K562 (cell line): ENCODE results near the gene ILK. TPM values are rescaled to one million over a fixed set of nuclear protein-coding genes. Genes with fewer than 3 reads are reported as not detected.

ENCODE experiments used
- BRD9 ChIP-seq: fragments of 450-650 bp; IDR thresholded peaks from 2 replicates; pipeline ENCODE4 v1.6.1; 2018; ENCODE audit warnings: low read depth; ENCODE audit not compliant: partially characterized antibody
- ETV5 ChIP-seq: sonication (generic); formaldehyde crosslinking; IDR thresholded peaks from 2 replicates; pipeline ENCODE4 v1.4.0; 2020; ENCODE audit warnings: low read depth, mild to moderate bottlenecking, missing genetic modification reagents
- MYNN ChIP-seq, 2 experiments: sonication (generic); formaldehyde crosslinking in 1 of 2; IDR thresholded peaks; 2 replicates each; pipeline versions ENCODE4 v1.5.0 to v1.6.1; 2016 to 2020; ENCODE audit warnings: antibody characterized with exemption in 1 of 2, missing genetic modification reagents in 1 of 2
- SMARCA4 ChIP-seq: fragments of 450-650 bp; IDR thresholded peaks from 2 replicates; pipeline ENCODE4 v1.6.1; 2016
- SNIP1 ChIP-seq: fragments of 450-650 bp; IDR thresholded peaks from 2 replicates; pipeline ENCODE4 v1.7.1; 2017; ENCODE audit warnings: low read depth, mild to moderate bottlenecking
- SP1 ChIP-seq: sonication (generic); formaldehyde crosslinking; IDR thresholded peaks from 2 replicates; pipeline ENCODE4 v1.8.1; 2022; ENCODE audit warnings: mild to moderate bottlenecking, missing genetic modification reagents
- TAF1 ChIP-seq: IDR thresholded peaks from 2 replicates; pipeline ENCODE4 v1.6.1; 2011; ENCODE audit warnings: mild to moderate bottlenecking, low read length, moderate library complexity; ENCODE audit not compliant: insufficient read depth, control insufficient read depth, severe bottlenecking; ENCODE audit errors: extremely low read depth
- ZNF75A ChIP-seq: fragments of 450-650 bp; formaldehyde crosslinking; IDR thresholded peaks from 2 replicates; pipeline ENCODE4 v1.4.0; 2020; ENCODE audit warnings: mild to moderate bottlenecking
- ZSCAN32 ChIP-seq: fragments of 450-650 bp; formaldehyde crosslinking; IDR thresholded peaks from 2 replicates; pipeline ENCODE4 v1.4.0; 2020; ENCODE audit warnings: mild to moderate bottlenecking, moderate library complexity
- polyA plus RNA-seq, 8 experiments: library from polyadenylated mRNA; depleted of rRNA in 4 of 8; stranded (reverse) in 5 of 8; unstranded in 3 of 8; fragments of >200 nt; fragmentation: Nextera tagmentation in 2 of 8; fragmentation: Illumina TruSeq in 1 of 8; extraction: Ambion mirVana in 2 of 8; extraction: Trizol in 1 of 8; gene quantifications; 2 replicates each; pipeline versions ENCODE4 v1.2.1 to v1.2.3, GENCODE V29; 2011 to 2014; ENCODE audit warnings: inconsistent platforms in 1 of 8, missing spikeins in 1 of 8
- total RNA-seq, 7 experiments: library from RNA; depleted of rRNA in 6 of 7; stranded (reverse); fragments of >200 nt in 6 of 7; fragmentation: Illumina TruSeq in 2 of 7; extraction: Trizol in 2 of 7; gene quantifications; 2 replicates each; pipeline versions ENCODE4 v1.2.1 to v1.2.3, GENCODE V29; 2011 to 2021; ENCODE audit warnings: low replicate concordance in 1 of 7
- TF ChIP-seq, protein P1 (sequence below): sonication (generic); formaldehyde crosslinking; IDR thresholded peaks from 2 replicates; pipeline ENCODE4 v1.8.0; 2022; ENCODE audit warnings: missing genetic modification reagents, mild to moderate bottlenecking, moderate library complexity, borderline replicate concordance
- TF ChIP-seq, protein P2 (sequence below): fragments of 450-650 bp; formaldehyde crosslinking; IDR thresholded peaks from 2 replicates; pipeline ENCODE4 v1.4.0; 2022; ENCODE audit warnings: mild to moderate bottlenecking, moderate library complexity
- TF ChIP-seq, protein P3 (sequence below): fragments of 450-650 bp; IDR thresholded peaks from 2 replicates; pipeline ENCODE4 v1.7.1; 2018; ENCODE audit warnings: mild to moderate bottlenecking, low read depth; ENCODE audit not compliant: partially characterized antibody

The ILK gene
- total and polyA plus RNA-seq, 9 of the 15 experiments (the other 6 are each of a cell fraction or from before 2014, with no cell fraction given), result 43.3 to 95.9 (median 58.9) TPM

DNA sequence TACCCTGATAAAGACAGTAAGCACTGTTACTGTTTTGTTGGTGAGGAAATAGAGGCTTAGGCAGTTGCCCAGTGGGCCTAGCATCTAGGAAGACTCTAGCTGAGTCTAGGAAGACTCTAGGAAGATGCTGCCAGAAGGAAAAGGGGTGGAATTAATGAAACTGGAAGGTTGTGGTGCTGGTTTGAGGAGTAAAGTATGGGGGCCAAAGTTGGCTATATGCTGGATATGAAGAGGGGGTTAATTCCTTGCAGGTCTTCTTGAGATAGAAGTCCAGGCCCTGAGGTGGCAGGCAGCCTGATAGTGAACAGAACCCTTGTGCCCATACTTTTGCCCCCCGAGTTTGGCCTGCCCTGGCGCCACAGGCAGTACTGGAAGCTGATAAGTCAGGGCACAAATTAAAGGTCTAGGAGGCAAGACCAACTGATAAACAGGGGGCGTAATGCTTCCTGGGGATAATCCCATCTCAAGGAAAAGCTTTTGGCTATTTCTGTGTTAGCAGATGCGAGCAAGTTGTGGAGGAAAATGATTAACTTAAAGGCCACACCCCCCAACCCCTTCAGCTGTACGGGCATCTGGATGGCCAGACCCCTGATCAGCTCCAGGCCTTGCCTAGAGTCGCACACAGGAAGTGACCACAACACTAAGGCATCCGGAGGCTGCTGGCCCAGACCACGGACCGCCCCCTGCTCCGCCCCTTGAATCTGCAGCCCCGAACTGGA, 3.1 kb downstream of the ILK start (continued):
- TF ChIP-seq, protein P1, sequence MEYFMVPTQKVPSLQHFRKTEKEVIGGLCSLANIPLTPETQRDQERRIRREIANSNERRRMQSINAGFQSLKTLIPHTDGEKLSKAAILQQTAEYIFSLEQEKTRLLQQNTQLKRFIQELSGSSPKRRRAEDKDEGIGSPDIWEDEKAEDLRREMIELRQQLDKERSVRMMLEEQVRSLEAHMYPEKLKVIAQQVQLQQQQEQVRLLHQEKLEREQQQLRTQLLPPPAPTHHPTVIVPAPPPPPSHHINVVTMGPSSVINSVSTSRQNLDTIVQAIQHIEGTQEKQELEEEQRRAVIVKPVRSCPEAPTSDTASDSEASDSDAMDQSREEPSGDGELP (CRISPR knock-in tag), result peak; percentile 93
- TF ChIP-seq, protein P2, sequence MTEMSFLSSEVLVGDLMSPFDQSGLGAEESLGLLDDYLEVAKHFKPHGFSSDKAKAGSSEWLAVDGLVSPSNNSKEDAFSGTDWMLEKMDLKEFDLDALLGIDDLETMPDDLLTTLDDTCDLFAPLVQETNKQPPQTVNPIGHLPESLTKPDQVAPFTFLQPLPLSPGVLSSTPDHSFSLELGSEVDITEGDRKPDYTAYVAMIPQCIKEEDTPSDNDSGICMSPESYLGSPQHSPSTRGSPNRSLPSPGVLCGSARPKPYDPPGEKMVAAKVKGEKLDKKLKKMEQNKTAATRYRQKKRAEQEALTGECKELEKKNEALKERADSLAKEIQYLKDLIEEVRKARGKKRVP (CRISPR knock-in tag), result no peak
- TF ChIP-seq ETV5 (peak; percentile 67), ZNF75A (CRISPR knock-in tag) (no peak), BRD9 (no peak), SMARCA4 (peak; percentile 23; the same call in 1 of the 2 replicates), ZSCAN32 (CRISPR knock-in tag) (0 out of 2 replicates have a peak, but pooled peaks have one; percentile 15), SP1 (CRISPR knock-in tag) (0 out of 2 replicates have a peak, but pooled peaks have one; percentile 40), MYNN (IDR thresholded peaks at IDR 0.05) (peak; percentile 73; the same call in 1 of the 2 replicates), MYNN (CRISPR knock-in tag; IDR thresholded peaks at IDR 0.05) (no peak), TAF1 (peak; percentile 34), SNIP1 (no peak)
- TF ChIP-seq, protein P3, sequence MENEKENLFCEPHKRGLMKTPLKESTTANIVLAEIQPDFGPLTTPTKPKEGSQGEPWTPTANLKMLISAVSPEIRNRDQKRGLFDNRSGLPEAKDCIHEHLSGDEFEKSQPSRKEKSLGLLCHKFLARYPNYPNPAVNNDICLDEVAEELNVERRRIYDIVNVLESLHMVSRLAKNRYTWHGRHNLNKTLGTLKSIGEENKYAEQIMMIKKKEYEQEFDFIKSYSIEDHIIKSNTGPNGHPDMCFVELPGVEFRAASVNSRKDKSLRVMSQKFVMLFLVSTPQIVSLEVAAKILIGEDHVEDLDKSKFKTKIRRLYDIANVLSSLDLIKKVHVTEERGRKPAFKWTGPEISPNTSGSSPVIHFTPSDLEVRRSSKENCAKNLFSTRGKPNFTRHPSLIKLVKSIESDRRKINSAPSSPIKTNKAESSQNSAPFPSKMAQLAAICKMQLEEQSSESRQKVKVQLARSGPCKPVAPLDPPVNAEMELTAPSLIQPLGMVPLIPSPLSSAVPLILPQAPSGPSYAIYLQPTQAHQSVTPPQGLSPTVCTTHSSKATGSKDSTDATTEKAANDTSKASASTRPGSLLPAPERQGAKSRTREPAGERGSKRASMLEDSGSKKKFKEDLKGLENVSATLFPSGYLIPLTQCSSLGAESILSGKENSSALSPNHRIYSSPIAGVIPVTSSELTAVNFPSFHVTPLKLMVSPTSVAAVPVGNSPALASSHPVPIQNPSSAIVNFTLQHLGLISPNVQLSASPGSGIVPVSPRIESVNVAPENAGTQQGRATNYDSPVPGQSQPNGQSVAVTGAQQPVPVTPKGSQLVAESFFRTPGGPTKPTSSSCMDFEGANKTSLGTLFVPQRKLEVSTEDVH, result no peak
- TF ChIP-seq, all 486 proteins: peak for 76
